Activated CD8-positive, alpha-beta memory T cell treated with anti-CD3 and anti-CD28 coated beads for 4 hours (primary cell): ENCODE data around the gene LRRC8A.

Experiments
- DNase-seq, 2 donors: peaks; one replicate each; pipeline ENCODE4 v3.0.0-alpha.2; 2020; ENCODE audit warnings: low read depth in 2 of 2

The LRRC8A gene

DNA sequence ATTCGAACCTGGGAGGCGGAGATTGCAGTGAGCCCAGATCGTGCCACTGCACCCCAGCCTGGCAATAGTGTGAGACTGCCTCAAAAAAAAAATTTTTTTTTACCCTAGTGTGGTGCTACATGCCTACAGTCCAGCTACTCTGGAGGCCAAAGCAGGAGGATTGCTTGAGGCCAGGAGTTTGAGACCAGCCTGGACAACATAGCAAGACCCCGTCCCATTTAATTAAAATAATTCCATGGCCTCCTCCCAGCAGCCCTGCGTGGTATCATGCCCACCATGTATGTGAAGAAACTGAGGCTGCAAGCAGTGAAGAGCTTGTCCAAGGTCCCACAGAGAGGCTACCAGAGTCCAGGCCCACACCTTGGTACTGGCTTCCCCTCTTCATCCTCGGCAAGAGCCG is 19.4 kb downstream of the LRRC8A start:
- DNase-seq: no peak

- no peak for DNase-seq
Observed at GRCh38 chr9:128901822-128902221, 19.9 kb downstream of the LRRC8A start.

- DNase-seq: peak; percentile 66 to 72
Observed at GRCh38 chr9:128902351-128903078, 20.6 kb downstream of the LRRC8A start.

GRCh38 chr9:128903079-128903461 is 21.1 kb downstream of the LRRC8A start:
- DNase-seq: no peak

DNA sequence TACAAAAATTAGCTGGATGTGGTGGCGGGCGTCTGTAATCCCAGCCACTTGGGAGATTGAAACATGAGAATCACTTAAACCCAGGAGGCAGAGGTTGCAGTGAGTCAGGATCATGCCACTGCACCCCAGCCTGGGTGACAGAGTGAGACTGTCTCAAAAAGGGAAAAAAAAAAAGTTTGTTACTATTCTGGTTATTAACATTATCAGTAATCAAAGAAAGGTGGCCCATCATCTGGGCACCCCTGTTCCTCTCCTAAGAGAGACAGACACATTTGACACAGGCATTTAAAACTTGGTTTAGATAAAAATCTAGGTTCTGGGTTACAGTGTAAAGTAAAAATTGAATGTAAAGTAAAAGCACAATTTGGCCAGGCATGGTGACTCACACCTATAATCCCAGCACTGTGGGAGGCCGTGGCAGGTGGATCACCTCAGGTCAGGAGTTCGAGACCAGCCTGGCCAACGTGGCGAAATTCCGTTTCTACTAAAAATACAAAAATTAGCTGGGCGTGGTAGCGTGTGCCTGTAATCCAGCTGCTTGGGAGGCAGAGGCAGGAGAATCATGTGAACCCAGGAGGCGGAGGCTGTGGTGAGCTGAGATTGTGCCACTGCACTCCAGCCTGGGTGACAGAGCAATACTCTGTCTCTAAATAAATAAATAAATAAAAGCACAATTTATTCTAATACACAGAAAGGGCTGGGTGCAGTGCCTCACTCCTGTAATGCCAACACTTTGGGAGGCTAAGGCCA is 22.1 kb downstream of the LRRC8A start:
- DNase-seq: no peak

DNA sequence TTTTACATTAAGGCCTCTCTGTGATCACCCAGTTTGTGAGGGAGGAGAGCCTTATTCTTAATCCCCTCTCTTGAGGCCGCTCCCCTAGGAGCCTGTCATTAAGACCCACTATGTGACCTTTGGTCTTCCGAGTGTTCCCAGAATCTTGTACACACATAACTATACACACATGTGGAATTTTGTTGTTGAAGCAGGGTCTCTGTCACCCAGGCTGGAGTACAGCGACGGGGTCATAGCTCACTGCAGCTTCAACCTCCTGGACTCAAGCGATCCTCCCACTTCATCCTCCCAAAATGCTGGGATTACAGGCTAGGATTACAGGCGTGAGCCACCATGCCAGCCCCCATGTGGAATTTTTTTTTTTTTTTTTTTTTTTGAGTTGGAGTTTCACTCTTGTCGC is 24.0 kb downstream of the LRRC8A start:
- DNase-seq: no peak

DNA sequence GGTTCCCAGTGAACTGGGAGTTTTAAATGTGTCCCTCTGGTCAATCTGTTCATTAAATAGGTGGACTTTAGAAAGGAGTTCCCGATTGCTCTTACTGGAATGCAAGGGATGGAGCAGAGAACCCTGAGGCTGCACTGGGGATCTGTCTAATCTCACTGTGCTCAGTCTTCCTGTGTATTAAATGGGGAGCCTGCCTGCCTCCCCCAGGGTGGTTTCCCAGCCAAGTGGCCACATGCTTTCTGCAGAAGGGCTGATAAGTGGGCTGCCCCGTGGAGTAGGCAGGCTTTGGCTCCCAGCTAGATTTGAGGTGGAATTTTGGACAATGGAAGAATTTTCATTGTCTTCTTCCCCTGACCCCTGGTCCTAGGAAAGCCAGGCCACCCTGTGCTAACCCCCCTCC is 24.8 kb downstream of the LRRC8A start:
- no peak for DNase-seq

DNA sequence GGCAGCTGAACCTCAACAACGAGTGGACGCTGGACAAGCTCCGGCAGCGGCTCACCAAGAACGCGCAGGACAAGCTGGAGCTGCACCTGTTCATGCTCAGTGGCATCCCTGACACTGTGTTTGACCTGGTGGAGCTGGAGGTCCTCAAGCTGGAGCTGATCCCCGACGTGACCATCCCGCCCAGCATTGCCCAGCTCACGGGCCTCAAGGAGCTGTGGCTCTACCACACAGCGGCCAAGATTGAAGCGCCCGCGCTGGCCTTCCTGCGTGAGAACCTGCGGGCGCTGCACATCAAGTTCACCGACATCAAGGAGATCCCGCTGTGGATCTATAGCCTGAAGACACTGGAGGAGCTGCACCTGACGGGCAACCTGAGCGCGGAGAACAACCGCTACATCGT is 26.4 kb downstream of the LRRC8A start:
- DNase-seq: no peak

DNA sequence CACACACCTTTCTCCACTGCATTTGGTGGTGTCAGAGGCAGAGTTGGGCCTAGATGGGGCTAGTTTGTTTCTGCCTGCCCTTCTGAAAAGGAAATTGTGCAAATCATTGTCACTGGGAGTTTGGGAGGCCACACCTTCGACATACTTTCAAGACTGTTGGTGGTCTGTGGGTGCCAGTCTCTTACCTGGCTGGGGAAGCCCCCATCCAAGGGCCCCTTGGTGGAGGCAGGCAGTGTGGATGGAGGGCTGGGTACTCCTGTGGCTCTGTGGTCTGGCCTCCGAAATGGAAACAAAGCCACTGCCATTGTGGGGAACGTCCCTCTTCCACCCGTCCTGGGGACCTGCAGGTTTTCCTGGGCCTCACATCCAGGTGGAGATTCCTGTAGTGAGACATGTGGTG is 27.9 kb downstream of the LRRC8A start:
- no peak for DNase-seq

DNA sequence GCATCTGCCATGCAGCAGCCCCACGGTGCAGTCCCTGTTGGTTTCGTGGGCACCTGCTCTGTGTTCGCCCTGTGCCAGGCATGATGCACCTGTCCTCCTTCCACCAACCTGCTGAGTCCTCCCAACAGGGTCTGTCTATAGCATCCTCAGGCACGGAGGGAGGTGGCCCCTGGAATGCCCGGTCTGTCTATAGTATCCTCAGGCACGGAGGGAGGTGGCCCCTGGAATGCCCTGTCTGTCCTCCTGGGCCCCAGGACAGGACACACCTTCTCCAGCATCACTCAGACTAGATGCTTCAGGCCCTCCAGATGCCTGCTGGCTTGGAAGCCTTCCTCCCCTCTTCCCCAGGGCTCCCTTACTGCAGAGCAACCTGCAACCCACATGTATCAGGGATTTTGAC is 29.0 kb downstream of the LRRC8A start:
- DNase-seq: no peak

DNA sequence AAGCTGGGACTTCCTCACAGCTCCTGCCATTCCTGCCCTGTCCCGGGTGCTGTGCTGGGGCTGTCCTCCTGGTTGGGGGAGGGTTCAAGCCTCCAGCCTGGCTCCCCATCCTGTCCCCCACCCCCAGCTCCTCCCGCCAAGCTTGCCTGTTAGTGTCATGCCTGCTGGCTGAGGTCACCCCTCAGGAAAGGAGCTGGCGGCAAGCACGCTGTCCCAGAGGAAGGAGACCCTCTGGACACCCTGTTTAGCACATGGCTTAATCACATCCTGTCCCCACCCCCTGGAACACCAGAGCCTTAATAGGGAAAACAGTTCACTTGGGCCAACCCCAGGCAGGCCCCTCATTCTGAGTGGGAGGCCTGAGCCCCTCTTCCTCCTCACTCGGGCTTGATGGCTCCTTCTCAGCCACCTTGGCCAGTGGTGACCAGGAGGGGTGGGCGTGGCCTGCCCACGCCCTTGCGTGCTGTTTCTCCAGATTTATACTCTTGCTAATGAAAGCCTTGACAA is 29.6 kb downstream of the LRRC8A start:
- no peak for DNase-seq

DNA sequence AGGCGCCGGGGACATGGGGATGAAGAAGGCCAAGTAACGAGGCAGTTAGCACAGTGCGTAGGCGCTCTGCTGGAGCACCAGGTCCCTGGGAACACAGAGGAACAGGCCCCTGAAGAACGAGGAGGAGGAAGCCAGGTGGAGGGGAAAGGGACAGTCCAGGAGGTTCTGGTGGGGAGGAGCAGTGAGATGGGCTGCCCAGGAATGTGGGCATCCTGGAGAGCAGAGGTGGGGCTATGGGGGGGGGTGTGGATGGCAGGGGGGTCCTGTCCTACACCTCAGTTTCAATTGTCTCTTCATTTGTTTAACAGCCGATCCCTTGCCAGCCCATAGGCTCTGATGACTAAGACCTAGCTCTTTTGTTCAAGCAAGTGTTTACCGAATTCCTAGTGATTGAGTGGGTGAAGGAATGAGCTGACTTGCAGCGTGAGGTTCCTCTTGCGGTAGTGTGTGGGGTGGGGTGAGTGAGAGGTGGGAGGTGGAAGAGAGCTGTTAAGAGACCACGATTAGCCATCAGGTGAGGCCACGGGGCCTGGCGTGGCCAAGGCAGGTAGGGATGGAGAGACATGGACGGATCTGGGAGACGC is 30.4 kb downstream of the LRRC8A start:
- no peak for DNase-seq

DNA sequence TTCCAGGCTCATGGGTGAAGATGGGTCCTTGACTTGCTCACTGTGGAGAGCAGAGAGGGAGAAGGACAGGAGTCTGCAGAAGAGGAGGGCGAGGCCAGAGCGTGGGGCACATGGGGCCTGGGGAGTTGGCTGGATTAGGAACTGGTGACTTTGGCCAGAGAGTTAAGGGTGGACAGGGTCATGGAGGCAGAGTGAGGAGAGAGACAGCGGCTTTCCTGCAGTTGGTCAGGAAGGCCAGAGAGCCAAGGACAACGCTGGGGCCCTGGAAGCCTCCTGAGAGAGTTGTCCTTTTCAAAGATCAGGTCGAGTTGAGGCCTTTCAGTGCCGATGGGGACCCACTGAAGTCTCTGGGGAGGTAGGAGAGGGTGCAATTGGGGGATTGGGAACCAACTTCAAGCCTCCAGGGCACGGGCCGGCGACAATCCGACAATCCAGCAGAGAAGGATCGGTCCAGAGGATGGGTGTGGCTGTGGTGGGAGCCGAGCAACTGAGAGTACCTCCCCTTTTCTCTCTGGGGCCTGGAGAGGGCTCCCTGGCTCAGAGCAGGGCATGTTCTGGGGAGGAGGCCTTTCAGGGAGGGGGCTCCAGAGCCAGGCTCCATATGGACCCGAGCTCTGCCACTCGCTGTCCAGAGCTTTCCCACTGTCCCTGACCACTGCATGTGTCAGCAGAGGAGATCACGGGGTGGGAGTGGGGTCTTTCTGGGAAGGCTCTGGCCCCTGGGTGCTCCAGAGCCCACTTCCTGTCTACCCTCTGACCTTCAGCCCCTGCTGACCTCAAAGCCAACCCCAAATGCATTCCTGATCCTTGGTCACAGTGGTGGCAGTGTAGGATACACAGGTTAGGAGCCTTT is 31.3 kb downstream of the LRRC8A start:
- DNase-seq: no peak

- DNase-seq: no peak
Observed at GRCh38 chr9:128913995-128914772, 32.3 kb downstream of the LRRC8A start.

DNA sequence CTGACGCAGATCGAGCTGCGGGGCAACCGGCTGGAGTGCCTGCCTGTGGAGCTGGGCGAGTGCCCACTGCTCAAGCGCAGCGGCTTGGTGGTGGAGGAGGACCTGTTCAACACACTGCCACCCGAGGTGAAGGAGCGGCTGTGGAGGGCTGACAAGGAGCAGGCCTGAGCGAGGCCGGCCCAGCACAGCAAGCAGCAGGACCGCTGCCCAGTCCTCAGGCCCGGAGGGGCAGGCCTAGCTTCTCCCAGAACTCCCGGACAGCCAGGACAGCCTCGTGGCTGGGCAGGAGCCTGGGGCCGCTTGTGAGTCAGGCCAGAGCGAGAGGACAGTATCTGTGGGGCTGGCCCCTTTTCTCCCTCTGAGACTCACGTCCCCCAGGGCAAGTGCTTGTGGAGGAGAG is 34.3 kb downstream of the LRRC8A start:
- no peak for DNase-seq

DNA sequence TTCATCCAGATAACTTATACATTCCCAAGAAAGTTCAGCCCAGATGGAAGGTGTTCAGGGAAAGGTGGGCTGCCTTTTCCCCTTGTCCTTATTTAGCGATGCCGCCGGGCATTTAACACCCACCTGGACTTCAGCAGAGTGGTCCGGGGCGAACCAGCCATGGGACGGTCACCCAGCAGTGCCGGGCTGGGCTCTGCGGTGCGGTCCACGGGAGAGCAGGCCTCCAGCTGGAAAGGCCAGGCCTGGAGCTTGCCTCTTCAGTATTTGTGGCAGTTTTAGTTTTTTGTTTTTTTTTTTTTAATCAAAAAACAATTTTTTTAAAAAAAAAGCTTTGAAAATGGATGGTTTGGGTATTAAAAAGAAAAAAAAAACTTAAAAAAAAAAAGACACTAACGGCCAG is 34.8 kb downstream of the LRRC8A start:
- DNase-seq: no peak

DNA sequence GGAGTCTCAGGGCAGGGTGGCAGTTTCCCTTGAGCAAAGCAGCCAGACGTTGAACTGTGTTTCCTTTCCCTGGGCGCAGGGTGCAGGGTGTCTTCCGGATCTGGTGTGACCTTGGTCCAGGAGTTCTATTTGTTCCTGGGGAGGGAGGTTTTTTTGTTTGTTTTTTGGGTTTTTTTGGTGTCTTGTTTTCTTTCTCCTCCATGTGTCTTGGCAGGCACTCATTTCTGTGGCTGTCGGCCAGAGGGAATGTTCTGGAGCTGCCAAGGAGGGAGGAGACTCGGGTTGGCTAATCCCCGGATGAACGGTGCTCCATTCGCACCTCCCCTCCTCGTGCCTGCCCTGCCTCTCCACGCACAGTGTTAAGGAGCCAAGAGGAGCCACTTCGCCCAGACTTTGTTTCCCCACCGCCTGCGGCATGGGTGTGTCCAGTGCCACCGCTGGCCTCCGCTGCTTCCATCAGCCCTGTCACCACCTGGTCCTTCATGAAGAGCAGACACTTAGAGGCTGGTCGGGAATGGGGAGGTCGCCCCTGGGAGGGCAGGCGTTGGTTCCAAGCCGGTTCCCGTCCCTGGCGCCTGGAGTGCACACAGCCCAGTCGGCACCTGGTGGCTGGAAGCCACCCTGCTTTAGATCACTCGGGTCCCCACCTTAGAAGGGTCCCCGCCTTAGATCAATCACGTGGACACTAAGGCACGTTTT is 35.4 kb downstream of the LRRC8A start:
- DNase-seq: no peak

- no peak for DNase-seq
Observed at GRCh38 chr9:128918921-128919320, 37.0 kb downstream of the LRRC8A start.

- DNase-seq: no peak
Observed at GRCh38 chr9:128919402-128920089, 37.6 kb downstream of the LRRC8A start.
